Stimulated activated CD8-positive, alpha-beta memory T cell treated with anti-CD3 and anti-CD28 coated beads, Interleukin-12 subunit alpha, Interleukin-12 subunit beta, amount 100 ng/mL, for 24 hours (primary cell): Measurements from ENCODE around the gene ATP9B.

Experiments
- DNase-seq: peaks from one replicate; pipeline ENCODE4 v3.0.0-alpha.2; 2020; ENCODE audit errors: extremely low read depth

The ATP9B gene, protein sequence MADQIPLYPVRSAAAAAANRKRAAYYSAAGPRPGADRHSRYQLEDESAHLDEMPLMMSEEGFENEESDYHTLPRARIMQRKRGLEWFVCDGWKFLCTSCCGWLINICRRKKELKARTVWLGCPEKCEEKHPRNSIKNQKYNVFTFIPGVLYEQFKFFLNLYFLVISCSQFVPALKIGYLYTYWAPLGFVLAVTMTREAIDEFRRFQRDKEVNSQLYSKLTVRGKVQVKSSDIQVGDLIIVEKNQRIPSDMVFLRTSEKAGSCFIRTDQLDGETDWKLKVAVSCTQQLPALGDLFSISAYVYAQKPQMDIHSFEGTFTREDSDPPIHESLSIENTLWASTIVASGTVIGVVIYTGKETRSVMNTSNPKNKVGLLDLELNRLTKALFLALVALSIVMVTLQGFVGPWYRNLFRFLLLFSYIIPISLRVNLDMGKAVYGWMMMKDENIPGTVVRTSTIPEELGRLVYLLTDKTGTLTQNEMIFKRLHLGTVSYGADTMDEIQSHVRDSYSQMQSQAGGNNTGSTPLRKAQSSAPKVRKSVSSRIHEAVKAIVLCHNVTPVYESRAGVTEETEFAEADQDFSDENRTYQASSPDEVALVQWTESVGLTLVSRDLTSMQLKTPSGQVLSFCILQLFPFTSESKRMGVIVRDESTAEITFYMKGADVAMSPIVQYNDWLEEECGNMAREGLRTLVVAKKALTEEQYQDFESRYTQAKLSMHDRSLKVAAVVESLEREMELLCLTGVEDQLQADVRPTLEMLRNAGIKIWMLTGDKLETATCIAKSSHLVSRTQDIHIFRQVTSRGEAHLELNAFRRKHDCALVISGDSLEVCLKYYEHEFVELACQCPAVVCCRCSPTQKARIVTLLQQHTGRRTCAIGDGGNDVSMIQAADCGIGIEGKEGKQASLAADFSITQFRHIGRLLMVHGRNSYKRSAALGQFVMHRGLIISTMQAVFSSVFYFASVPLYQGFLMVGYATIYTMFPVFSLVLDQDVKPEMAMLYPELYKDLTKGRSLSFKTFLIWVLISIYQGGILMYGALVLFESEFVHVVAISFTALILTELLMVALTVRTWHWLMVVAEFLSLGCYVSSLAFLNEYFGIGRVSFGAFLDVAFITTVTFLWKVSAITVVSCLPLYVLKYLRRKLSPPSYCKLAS

DNA sequence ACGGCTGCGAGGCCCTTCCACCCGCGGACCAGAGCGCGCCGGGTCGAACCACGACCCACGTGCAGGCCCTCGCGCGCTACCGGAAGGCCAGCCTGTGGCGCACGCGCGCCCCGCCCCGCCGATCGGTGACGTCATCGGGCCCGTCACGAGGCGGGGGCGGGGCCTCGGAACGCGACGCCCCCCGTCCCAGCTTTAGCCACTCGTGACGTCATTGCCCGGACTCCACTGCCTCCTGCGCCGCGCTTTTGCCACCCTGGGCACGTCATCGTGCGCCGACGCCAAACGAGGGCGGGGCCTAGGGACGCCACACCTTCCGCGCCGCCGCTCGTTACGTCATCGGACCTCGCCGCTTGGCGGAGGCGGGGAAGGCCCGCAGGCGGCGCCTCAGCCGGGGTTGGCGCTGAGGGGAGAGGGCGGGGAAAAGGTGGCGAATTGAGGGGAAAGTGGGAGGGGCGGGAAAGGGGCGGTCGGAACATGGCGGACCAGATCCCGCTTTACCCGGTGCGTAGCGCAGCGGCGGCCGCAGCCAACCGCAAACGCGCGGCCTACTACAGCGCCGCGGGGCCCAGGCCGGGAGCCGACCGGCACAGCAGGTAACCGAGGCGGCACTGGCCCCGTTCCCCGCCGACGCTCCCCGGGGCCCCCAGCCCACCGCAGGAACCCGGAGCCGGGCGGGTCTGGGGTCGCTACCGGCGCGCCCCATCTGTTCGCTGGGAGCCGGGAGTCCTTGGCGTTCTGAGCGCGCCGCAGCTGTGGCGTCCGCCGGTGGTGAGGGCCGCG, at the start of gene ATP9B:
Gene ATP9B (plus strand): TSS at position 458 of the 780 bp plus-strand sequence. CDS start 17 bp downstream, at position 475.
- peak; percentile 93 for DNase-seq

DNA sequence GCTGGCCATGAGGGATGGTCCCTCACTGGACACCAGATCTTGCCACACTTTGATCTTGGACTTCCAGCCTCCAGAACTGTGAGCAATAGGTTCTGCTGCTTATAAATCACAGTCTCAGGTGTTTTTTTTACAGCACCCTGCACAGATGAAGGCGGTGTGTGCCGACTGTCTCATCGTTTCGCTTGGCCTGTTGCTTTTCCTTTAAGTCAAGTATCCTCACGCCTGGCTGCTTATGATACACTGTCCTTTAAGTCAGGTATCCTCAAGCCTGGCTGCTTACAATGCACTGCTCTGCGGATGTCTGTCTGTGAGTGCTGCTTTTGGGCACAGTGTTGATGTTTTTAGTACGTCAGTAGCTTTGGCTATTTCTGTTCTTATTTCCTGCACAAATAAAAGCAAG, 49.3 kb upstream of the ATP9B start:
- no peak for DNase-seq

DNA sequence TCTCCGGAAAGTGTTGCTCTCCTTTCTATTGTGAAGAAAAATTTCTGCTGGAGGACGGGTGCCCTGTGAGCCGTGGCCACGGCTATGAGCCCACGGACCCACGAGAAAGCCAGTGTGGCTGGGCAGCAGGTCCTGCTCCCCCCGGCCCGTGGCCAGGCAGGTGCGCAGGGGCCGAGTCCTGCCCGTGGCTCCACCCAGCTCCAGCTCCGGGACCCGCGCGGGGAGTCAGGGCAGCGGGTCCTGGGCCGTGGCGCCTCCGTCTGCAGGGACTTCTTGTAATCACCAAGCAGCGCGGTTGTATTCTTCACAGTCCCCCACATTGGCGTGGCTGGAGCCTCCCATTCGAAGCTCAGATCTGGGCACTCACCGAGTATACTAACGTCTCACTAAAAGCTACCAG, 46.6 kb upstream of the ATP9B start:
- no peak for DNase-seq

DNA sequence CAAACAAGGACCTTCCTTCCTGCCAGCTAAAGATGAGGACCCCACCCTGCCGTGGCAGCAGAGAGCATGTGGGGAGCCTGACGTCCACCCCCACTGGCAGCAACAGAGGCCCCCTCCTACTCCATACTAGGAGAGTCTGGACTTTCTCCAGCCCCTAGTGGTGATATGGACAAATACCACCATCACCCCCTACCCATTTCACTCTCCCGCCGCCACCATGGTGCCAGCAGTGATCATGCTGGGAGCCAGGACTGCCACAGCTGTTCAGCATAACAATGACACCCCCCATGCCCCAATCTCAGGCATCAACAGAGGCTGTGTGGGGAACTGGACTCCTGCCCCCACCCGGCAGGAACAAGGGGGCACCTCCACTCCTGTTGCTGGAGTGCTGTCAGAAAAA, 42.7 kb upstream of the ATP9B start:
- DNase-seq: no peak

DNA sequence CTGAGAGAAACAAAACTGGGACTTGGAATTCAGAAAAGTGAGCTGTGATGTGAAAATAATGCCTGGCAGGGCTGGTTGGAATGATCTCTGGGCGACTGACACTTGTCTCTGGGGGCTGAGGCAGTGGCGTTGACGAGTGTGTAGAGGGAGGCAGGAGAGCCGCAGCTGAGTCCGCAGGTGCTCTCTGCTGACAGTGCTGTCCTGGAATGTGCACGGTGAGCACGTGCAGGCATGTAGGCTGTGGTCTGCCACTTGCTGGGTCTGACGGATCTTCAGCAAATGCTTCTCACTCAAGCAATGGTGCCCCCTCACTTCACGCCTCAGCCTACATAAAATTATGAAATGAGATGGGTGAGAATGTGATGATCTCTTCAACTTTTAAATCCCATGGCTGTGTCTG, 38.5 kb upstream of the ATP9B start:
- DNase-seq: no peak

DNA sequence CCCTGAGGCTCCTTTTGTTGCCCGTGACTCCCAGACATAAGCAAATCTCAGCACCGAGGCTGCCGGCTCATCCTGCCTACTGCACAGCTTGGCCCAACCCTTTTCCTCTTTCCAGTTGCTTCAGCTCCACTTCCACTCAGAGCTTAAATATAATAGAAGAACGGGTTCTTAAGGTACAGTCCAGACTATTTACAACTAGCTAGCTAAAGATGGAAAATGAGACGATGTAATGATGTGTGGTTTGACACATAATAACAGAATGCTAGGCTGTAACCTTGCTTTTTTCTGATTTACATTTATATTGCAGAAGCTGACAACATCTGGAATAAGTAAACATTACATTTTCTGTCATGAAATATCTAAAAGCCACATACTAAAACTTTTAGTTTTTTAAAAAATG, 26.9 kb upstream of the ATP9B start:
- DNase-seq: no peak

DNA sequence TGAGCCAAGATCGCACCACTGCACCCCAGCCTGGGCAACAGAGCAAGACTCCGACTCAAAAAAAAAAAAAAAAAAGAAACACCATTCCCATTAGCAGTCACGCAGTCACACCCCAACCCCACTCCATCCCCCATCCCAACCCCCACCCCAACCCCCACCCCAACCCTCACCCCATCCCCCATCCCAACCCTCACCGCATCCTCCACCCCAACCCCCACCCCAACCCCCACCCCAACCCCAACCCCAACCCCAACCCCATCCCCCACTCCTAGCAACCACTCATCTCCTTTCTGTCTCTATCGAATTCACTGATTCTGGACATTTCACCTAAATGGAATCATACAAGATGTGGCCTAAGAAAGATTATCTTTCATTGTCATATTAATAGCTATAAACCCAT, 25.9 kb upstream of the ATP9B start:
- DNase-seq: no peak

DNA sequence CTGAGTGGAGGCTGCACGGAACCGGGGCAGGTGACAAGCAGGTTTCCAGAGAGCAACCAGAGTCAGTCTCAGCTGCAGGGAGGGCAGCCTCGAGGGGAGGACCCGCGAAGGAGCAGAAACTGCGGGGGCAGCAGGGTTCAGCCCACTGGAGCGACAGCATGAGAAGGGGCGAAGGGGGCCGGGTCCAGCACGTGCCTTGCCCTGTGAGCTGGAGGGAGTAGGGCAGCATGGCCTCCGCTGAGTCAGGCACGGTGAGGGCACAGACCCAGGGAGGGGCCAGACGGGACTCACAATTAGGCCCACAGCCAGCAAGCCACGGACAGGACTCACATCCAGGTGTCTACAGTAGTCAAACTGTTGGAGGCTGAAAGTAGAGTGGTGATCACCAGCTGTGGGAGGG, 22.7 kb upstream of the ATP9B start:
- DNase-seq: no peak

DNA sequence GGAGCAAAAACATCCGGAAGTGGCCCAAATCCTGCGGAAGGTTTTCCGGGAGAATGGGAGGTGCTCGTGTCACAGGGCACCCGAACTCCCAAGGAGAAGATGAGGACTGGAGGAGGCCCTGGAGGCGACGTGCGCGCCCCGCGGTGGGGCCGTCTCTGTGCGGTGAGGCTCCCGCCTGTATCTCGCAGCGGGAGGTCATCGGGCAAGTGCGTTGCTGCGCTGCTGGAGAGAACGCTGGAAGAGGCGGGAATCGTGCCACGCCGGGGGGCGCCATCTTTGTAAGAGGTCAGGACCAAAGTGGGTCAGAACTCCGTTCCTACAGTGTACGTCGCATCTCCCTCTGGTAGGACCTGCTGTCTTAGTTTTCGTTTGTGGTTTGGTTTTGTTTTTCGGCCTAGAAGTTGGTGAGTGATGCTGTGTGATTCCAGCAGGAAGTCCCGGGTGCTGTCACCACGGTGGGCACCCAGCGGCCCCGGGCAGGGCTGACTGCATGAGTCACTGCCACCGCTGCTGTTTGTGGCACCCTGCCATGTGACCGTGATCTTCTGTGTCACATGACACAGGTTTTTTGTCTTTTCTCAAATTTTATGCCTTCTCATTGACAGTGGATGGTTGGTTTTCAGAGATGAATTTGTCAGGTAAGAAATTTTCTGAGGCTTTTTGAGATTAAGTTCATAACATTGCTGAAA, 21.5 kb upstream of the ATP9B start:
- DNase-seq: no peak

DNA sequence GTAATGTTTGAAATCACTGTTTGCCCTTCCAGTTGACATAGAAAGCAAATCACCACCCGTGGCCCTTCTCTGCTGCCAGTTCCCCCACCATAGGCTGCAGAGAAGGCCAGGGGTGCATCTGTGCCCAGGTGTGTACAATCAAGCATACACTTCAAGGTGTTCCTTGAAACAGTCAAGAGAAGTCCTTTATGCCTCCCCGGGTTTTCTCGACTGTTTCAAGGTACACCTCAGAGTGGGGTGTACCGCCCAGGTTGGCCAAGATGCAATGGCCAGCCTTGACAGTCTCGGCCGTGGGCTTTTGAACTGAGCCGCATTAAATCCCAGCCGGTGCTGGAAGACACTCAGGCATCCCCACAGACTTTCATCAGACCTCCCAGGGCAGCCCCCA, 21.0 kb upstream of the ATP9B start:
- no peak for DNase-seq

DNA sequence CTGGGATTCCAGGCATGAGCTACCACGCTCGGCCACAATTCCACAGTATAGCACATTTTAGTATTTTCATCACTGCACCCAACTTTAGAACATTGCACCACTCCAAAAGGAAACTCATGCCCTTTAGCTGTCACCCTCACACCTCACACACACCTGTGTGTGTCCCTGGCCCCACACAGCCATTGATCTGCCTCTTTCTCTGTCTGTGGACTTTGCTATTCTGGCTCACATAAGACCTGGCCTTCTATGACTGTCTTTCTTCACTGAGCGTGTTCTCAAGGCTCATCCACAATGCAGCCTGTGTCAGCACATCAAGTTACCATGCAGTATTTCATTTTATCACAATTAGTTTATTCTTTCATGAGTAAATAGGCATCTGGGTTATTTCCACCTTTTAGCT, 19.7 kb upstream of the ATP9B start:
- no peak for DNase-seq

DNA sequence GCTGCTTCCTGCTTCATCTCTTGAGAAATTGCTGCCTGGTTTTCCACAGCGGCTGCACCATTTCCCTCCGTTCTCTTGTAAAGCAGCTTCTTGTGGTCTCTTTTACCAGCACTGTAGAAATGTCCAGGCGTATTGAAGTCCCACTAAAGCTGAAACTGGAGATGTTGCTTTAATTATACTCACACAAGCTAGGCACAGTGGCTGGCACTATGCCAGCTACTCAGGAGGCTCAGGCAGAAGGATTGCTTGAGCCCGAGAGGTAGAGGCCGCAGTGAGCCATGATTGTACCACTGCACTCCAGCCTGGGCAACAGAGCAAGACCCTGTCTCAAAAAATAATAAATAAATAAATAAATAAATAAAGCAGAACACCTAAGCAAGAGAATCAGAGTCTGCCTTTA, 19.2 kb upstream of the ATP9B start:
- DNase-seq: no peak

DNA sequence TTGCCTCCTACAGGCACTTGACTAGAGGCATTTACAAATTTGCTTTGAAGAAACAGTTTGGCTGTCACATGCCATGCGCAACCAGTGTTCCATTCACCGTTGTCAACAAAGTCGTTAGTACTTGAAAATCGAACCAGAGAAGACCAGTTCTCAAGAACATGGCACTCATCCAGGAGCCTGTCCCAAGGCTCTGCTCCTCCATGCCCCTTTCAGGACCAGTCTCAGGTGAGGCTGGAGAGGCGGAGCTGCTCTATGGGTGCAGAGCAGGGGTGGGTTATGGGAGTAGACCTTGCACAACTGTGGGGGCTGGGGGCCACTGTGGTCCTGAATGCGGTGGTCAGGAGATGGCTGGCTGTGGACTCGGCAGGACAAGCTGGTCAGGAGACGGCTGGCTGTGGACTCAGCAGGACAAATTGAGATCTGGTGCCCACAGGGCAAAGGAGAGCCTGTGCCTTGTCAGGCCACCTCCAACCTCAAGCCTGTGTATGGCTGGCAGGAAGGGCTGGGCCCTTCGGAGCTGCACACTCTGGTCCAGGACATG, 12.3 kb upstream of the ATP9B start:
- no peak for DNase-seq

DNA sequence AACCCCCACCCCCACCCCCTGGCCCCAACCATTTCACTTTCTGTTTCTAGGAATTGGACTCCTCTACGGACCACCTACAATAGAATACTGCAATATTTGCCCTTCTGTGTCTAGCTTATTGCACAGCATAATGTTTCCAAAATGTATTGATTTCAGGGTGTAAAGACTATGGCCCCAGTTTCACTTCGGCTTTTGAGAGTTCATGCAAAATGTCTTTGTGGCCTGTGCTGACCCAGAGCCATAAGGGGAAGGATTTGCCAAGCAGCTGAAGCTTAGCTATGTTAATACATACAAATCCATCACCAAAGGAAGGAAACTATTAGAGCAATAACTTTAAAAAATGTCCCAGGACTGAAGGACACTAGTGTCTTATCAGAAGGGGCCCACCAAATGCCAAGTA, 11.2 kb upstream of the ATP9B start:
- no peak for DNase-seq

DNA sequence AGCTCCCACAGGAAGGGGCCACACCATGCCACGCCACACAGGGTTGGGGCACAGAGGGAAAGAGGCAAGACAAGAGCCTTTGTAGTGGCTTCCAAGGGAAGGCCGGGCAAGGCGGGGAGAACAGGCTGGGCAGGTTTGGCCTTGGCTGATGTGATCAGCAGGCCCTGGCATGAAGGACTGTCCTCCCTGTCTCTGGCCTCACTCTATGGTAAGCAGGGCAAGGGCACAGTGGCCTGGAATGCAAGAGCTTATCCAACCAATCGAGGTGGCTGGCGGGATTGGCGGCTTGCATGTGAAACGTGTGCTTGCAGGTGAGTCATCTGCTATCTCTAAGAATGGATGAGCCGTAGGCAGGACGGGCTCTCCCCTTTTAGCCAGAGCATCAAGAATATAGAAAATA, 6.4 kb upstream of the ATP9B start:
- DNase-seq: no peak

DNA sequence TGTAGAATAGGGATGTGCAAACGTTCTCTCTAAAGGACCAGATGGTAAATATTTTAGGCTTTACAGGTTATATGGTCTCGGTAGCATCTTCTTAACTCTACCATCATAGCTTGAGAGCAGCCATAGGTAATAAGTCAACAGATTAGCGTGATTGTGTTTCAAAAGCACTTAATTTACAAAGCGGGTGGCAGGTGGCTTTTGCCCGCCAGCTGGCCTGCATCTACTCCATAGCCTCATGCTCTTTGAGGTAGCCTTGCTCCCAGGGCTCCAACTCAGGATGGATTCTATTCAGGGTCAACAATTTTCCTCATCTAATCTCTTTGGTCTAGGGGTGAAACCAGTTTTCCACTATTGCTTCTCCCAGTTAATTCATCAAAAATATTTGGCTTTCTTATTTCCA, 5.0 kb upstream of the ATP9B start:
- DNase-seq: no peak

DNA sequence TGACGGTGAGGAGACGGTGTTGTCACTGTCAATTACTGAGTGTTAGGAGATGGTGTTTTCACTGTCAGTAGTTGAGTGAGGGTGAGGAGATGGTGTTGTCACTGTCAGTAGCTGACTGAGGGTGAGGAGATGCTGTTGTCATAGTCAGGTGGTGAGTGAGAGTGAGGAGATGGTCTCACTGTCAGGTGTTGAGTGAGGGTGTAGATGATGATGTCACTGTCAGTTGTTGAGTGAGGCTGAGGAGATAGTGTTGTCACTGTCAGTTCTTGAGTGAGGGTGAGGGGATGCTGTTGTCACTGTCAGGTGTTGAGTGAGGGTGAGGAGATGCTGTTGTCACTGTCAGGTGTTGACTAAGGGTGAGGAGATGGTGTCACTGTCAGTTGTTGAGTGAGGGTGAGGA, 3.4 kb upstream of the ATP9B start:
- no peak for DNase-seq

DNA sequence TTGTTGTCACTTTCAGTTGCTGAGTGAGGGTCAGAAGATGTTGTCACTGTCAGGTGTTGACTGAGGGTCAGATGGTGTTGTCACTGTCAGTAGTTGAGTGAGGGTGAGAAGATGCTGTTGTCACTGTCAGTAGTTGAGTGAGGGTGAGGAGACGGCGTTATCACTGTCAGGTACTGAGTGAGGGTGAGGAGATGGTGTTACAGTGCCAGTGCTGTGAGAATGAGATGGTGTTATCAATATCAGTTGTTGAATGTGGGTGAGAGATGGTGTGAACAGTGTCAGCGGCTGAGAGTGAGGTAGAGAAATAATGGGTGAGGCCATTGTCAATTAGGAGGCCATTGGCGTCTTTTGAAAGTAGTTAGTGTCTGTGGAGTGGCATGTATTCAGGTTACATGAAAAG, 1.6 kb upstream of the ATP9B start:
- DNase-seq: no peak

DNA sequence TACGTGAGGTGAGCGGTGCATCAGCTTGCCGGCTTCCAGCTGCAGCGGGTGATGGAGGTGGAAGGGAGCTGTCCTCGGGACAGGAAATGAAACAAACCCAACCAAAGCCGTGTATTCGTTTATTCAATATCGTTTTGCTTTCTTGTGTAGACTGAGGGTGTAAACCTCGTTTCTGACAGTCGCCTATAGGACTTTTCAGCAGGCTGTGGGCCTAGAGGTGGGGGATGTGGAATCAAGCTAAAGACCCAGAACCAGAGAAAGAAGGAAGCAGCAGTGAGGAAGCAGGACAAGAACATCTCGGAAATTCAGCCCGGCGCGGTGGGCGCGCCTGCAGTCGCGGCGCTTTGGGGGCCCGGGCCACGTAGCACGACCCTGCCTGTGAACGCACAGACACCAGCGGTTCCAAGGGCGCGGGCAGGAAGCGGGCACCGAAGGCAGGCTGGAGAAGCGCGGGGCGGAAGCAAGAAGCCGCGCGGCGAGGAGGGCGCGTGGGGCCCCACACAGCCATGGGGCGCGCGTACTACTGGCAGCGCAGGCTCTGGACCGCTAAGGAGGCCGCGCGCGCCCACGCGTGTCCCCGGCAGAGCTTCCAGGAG, 755 bp upstream of the ATP9B start:
- DNase-seq: no peak

DNA sequence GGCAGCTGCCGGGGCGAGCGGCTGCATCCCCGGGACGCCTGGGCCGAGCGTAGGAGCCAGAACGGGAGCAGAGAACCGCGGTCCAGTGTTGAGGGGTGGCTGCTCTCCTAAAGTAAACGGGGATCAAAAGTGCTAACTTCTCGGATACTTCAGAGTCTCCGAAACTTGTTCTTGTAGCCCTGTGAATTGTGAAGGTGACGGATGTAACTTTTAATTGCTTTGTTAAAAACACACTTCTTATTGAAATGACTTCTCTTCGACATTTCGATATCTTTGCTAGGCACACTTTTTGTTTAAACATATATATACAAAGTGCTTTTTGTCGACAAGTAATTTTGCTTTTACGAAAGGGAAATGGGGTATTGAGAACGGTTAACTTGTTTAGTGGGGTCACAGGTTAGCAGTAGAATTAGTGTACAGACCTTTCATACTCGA, 540 bp downstream of the ATP9B start:
- no peak for DNase-seq
